Measurements from ENCODE around the gene CAPN8. TPM values are rescaled to one million over a fixed set of nuclear protein-coding genes. Genes with fewer than 3 reads are reported as not detected.
A peak's percentile ranks its signal among the peaks of the same experiment; 100 is the strongest.

The CAPN8 gene
- total RNA-seq, 1 donor from 2014 or later: 1.7 TPM

DNA sequence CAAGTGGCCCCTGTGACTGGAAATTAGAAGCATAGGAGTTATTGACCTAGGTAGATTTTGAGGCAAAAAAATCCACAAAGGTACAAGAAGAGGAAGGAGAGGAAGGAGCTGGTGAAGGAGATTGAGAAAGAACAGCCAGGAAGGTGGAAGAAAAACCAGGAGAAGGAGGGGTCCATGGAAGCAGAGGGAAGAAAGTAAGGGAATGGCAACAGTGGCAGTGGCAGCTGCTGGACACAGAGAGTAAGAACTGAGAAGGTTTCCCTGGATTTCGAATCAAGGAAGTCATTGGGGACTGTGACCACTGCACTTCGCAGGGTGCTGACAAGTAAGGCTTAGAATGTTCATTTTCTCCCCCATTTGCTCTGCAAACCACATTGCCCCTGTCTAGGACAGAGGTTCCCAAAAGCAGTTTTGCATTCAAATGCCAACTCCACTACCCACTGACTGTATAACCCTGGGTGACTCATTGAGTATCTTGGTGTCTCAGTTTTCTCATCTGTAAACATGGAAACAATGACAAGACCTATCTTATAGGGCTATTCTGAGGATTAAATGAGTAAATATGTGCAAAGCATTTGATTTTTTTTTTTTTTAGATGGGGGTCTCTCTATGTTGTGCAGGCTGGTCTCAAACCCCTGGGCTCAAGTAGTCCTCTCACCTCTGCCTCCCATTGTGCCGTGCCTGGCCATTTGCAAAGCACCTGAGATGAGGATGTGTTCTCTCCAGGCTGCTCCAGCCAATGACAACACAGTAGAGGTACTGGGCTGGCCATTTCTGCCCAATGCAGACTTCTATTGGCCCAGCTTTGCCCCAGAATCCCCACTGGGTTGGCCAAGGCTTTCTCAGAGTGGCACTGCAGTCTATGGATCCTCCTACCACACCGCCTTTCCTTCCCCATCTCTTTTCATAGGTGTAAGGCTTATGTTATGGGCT, 37.5 kb upstream of the CAPN8 start:
- no peak for DNase-seq (ENCODE audit: low spot score)

DNA sequence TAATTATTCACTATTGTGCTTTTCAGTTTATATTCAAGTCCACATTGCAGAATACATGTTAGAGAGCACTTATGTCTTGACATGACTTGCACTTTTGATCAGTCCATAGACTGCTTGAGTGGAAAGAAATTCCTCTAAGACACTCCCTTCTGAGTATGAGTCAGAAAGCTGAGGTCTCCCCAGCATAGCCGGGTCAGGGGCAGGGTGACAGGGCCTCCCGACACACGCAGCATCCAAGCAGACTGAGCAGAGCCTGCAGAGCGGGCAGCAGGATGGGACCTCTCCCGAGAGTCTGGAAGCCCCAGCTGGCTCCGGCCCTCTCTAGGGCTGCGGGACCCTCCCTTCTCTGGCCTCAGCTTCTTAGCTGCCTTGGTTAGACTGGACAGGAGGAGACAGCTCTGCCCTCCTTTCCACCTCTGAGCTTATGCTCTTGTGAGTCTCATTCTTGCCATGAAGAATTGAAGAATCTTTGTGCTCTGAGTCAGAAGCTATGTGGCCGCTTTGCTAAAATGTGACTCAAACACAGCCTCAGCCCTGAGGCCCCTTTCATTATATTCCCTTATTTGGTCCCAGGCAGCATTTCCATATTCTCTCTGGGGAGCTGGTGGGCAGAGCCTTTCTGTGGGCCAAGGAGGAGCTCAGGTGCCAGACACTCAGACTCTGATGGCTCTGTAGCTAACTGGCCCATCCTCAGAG, 35.6 kb upstream of the CAPN8 start:
- peak; percentile 97 for DNase-seq (ENCODE audit: low spot score)

DNA sequence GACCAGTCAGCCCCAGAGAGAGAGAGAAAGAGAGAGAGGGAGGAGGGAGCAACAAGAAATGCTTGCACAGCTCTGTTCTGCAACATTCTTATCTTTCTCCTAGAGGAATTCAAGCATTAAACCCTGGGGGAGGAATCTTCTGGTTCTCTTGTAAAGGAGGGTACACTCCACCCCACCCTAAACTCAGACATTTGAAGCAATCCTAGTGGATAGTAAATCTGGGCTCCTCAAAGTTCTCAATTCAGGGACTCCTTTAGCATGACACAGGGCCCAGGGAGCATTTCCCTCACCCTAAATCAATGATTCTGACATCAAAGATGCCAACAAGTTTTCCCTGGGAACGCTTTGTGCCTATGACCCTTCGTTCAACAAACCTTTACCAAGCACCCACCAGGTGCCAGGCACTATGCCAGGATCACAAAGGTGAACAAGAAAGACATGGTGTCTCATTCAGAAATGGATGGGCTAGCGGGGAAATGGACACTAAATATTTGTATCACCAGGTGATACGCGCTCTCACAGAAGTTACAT, 35.0 kb upstream of the CAPN8 start:
- peak; percentile 93 for DNase-seq (ENCODE audit: low spot score)

DNA sequence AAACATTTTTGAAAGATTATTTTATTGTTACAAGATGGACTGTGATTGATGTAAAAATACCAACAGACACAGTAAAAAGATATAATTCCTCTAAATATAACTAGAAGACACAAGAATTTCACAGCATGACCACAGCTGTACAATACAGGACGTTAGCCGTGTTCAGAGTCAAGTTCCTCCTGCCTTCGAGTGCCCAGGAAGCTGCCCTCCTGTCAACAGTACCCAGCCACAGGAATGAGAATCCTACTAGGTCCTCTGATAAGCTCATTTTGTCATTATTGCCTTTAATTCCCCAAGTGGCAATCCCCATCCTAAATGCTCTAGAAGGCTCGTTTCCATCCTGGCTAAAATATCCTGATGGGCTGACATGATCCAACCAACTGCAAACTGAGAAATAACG, 30.4 kb upstream of the CAPN8 start:
- DNase-seq (ENCODE audit: low spot score): no peak

DNA sequence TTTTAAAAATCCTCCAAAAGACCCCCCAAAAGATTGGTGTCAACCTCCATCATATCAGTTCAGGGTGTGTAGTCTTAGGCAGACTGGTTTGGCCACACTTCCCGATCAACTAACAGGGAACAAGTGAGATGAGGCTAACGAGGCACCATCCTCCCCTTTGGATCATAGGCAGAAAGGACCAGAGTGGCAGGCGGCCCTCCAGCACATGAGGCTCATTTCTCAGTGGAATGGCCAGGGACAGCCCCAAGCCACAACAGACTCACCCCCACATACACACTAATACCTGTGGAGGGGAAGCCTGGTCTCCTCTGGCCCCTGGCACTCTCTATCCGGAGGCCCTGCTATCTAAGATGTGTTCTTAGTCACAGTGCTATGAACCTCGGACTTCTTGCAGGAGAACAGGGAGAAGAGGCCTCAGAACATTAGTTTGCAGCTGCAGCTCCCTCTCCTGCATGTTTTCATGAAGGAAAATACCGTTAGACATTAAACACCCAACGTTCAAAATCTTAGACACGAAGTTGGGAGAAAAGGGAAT, 29.6 kb upstream of the CAPN8 start:
- no peak for DNase-seq (ENCODE audit: low spot score)

DNA sequence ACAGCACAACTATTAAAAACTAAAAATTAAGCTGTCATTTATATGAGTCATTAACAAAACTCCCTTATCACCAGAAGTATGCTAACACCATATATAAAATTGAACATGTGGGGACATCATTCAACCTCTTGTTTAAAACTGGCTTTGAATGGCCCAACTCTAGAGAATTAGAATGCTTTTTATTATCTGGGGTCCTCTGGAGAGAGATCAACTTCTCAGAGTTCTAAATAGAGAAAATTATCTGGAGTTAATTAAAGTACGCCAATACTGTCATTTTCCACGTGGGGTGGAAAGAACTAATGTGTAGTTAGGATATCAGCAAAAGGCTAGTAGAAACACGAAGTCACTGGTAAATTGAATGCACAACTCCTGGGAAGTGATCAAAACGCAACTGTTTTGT, 25.6 kb upstream of the CAPN8 start:
- DNase-seq (ENCODE audit: low spot score): no peak

DNA sequence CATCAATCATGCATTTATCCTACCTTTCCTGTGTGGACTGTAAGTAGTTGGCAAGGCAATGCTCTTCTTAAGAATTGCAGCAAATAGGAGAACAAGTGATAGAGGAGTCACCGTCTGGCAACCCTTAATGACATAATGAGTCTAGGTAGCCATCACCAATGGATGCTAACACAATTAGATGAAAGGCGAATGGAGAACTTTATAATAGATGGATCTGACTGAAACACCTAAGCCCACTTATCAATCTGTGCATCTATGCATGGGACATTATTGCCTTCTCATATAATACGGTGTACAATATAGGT, 18.9 kb upstream of the CAPN8 start:
- DNase-seq (ENCODE audit: low spot score): no peak

DNA sequence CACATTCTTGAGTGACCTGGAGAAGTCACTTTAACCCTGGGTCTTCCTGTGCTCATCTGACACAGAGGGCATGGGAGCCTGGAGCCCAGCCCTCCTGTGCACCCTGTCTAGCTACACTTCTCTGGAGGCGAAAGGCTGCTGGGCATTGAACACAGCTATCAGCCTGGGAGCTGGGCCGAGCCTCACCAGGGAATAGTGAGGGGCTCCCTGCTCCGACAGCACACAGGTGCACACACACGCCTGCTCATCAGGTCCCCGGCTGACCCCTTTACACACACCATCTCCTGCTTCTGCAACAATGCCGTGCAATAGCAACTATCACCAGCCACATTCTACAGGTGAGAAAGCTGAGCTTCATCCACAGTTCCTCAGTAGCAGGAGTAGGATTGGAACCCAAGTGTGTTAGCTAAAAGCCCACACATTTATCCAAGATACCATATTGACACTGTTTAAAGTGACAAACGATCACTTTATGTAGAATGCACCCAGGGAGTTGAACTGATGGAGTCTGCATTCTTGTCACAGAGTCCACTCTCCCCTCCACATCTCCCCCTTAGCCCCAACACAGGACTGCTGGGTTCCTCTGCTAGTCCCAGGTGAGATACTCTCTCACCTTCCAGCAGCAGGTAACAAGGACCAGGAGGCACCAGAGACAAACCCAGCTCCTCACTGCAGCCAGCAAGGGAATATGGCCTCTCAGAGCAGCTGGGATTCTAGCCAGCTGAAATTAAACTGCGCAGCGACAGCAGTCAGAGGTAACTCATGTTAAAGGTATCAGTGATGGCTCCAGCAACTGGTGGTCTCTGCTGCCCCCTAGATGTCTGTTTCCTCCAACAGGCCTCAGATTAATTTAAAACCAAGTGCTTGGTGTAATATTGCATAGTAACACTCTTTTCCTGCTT, 18.3 kb upstream of the CAPN8 start:
- DNase-seq (ENCODE audit: low spot score): peak; percentile 62

DNA sequence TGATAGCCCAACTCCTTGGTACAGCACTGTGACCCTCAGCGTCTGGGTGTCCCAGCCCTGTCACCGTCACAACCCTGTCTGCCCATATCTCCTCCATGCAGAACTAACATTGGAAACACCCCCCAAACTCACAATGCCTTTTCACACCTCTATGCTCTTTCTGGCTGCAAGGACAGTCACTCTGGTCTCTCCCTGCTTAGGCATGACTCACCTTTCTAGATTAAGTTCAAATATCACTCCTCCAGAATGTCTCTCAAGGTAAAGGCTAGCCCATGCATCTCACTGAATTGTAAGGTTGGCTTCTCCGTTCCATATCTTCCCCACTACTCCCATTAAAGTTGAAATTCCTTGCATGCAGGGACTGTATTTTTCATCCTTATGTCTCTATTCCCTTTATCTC, 17.0 kb upstream of the CAPN8 start:
- DNase-seq (ENCODE audit: low spot score): no peak

DNA sequence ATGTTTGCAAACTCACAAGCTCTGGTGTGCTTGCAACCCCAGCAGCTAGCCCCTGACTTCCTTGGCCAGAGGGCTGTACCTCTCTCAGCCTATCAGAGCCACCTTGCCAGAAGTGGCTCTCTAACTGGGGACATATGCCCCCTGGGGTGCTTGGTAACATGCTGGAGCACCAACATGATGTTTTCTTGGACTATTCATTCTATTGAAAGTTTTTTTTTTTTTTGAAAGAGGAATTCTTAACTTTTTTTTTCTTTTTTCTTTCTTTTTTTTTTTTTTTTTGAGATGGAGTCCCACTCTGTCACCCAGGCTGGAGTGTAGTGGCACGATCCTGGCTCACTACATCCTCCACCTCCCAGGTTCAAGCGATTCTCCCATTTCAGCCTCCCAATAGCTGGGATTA, 14.7 kb upstream of the CAPN8 start:
- DNase-seq (ENCODE audit: low spot score): no peak

DNA sequence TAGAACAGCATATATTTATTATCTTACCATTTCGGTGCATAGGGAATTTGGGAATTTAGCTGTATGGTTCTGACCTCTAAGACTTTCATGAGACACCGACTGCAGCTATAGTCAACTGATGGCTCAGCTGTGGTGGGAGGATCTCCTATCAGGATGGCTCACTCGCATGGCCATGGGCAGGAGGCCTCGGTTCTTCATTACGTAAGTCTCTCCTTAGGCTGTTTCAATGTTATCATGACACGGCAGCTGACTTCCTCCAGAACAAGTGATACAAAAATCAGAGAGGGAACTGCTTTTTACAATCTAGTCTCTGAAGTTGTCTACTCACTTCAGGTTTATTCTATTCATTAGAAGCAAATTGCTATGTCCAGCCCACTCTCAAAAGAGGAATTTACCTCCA, 13.3 kb upstream of the CAPN8 start:
- no peak for DNase-seq (ENCODE audit: low spot score)

DNA sequence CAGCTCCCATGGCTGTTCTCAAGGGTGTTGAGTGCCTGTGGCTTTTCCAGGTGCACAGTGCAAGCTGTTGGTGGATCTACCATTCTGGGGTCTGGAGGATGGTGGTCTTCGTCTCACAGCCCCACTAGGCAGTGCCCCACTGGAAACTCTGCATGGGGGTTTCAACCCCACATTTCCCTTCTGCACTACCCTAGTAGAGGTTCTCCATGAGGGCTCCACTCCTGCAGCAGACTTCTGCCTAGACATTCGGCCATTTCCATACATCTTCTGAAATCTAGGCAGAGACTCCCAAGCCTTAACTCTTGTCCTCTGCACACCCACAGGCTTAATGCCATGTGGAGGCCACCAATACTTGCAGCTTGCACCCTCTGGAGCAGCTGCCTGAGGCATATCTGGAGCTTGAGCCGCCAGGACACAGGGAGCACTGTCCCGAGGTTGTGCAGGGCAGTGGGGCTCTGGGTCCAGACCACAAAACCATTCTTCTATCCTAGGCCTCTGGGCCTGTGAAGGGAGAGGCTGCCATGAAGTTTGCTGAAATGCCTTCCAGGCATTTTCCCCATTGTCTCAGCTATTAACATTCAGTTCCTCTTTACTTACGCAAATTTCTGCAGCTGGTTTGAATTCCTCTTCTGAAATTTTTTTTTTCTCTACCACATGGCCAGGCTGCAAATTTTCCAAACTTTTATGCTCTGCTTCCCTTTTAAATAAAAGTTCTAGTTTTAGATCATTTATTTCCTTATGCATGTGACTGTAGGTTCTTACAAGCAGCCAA, 8.8 kb upstream of the CAPN8 start:
- DNase-seq (ENCODE audit: low spot score): no peak

DNA sequence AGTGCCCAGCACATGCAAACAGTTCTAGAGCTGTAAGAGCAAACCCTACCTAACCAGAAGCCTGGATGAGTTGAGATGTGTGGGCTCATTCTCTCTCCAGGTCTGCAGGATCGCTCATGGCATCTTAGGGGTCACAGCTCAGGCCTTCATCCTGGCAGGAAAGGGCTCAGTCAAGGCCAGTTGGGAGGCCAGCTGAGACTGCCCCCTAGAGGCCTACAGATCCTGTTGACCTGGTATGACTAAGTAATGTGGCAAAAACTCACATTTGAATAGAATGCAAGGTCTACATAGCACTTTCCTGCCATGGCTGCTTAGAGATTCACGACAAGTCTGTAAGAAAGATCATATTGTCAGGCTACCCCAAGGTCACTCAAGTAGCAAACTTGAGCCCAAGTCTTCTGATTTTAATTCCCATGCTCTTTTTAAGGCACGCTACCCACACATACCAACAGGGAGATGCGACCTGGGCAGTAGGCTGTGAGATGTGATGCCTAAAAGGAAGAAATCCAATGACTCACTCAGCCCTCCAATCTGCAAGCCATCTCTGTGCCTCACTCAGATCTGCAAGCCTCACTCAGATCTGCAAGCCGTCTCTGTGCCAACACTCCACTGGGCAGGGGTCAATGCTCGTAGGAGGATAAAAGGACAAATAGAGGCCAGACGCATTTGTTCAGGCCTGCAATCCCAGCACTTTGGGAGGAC, 5.1 kb upstream of the CAPN8 start:
- no peak for DNase-seq (ENCODE audit: low spot score)

DNA sequence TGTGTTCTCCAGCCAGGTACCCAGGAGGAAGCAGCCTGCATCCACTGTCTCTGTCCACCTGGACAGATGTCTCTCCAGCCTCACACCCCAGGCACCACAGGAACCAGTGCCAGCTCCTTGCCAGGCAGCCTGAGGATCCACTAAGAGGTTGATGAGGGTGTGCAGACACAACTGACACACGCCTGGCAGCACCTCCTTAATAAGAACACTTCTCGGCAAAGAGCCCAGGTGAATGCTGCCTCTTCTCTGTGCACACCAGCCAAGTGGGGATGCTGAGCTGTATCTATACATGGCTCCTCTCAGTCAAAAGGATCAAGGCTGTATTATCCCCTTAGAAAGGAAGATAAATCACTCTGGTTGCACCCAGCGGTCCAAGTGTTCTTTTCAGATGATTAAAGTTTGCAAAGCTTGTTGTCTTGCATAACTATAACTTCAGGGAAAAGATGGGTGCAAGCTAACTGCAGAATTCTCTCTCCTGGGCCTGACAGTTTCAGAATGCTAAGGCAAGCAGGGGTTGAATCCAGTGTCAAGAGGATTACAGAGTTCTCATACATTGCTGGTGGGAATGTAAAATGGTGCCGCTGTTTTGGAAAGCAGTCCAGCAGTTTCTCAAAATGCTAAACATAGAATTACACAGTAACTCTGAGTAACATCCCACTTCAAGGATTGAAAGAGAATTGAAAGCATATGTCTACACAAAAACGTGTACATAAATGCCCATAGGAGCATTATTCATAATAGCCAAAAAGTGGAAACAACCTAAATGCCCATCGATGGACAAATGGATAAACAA, 3.7 kb upstream of the CAPN8 start:
- DNase-seq (ENCODE audit: low spot score): peak; percentile 3

DNA sequence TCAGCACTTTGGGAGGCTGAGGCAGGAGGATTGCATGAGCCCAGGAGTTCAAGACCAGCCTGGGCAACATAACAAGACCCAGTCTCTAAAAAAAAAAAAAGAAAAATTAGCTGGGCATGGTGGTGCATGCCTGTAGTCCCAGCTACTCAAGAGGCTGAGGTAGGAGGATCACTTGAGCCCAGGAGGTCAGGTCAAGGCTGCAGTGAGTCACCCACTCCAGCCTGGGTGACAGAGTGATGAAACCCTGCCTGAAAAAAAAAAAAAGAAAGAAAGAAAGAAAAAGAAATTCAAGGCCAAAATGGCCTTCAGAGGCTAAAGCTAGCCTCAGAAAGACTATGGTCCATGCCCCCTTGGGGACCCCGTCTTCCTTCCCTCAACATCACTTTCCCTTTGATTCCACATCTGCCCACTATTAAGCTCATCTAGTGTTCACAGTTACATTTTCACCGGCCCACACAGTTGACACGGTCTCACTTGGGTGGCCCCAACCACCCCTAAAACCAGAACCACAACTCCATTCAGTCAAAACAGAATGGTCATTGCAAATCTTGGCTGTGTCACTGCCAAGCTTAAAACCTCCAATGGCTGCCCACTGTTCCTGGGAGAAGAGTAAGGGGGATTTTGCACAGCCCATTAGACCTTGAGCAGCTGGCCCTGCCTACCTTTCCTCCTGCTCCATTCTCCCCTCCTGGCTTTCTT, 2.1 kb upstream of the CAPN8 start:
- no peak for DNase-seq (ENCODE audit: low spot score)

DNA sequence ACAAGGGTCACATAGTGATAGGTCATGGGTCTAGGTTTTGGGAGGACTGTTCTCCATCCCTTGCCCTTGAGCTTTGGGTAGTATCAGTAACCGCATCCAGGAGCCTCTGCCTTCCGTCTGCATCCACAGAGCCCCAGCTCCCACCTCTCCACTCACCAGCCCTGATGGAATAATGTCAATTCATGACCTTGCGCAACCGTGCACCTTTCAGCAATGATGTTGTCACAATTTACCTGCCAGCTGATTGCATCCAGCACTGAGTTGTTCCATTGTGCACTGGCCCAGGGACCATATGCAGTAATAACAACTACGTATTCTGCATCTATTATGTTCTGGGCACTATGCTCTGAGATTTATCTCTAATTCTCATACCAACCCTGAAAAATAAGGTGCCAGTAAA, 1.4 kb downstream of the CAPN8 start:
- DNase-seq (ENCODE audit: low spot score): no peak

DNA sequence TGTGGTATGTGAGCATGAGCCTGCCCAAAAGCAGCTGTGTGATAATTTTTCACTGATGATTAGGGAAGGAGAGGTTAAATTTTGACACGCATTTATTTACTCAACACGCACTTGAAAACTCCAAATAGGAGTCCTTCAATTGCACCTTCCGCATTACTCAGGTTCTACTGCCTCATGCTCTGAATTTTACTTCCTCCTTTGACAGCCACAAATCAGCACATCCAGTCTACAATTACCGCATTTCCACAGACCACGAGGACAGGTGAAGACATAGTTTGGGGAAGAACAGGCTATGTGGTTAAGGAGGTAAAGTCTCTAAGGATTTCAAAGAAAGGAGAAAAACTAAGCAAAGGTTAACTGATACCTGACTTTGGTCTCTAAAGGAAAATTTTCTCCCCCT, 2.6 kb downstream of the CAPN8 start:
- DNase-seq (ENCODE audit: low spot score): no peak

DNA sequence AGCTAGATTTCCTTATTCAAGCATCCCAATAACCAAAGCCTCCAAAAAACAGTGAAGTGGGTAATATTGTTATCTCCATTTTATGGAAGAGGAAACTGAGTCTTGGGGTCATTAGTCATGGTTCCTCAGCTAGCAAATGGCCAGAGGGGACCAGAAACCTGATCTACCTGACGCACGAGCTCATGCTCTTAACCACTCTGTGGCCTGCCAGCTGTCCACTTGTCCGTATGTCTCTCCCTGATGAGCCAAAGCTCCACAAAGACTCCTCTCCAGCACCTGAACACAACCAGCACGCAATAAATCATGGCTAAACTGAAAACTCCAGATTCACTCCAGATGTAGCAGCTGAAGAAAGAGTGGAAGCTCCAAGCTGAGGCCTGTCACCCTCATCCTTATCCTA, 5.8 kb downstream of the CAPN8 start:
- no peak for DNase-seq (ENCODE audit: low spot score)

DNA sequence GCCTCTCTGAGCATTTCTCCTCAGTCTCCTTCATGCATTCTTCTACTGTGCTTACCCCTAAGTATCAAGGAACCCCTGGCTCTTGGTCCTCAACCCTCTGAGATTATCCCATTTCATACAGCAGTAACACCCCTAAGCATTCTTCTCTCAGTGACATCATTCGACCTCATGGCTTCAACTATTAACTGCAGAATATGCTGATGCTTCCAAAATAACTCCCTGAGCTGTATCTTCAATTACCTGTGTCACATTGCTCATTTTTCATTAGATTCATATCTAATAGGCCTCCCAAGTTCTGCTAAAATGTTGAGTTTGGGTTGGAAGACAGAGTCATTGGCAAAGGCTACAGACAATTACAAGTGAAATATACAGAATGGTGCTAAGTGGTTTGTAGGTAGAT, 7.5 kb downstream of the CAPN8 start:
- DNase-seq (ENCODE audit: low spot score): no peak

Measured in umbilical cord (tissue), 2 donors.